Cardiac muscle cell (in vitro differentiated cells and primary cell): ENCODE data around the gene MELTF. TPM values are rescaled to one million over a fixed set of nuclear protein-coding genes. Genes with fewer than 3 reads are reported as not detected.

ENCODE experiments used
- DNase-seq, 2 donors: peaks; one replicate each; pipeline versions ENCODE4 v3.0.0 to v3.0.0-alpha.2; 2010 to 2017; ENCODE audit warnings: low read depth in 1 of 2, low spot score in 1 of 2
- H3K27ac ChIP-seq: fragments of 200-600 bp; sonication (generic); 2 replicates; pipeline ENCODE4 v1.5.1; 2016
- H3K27me3 ChIP-seq: fragments of 200-600 bp; sonication (generic); 2 replicates; pipeline ENCODE4 v1.6.0; 2016; ENCODE audit warnings: control low read depth
- H3K36me3 ChIP-seq: fragments of 200-600 bp; sonication (generic); 2 replicates; pipeline ENCODE4 v1.5.1; 2016; ENCODE audit warnings: control low read depth
- H3K4me1 ChIP-seq: fragments of 200-600 bp; sonication (generic); 2 replicates; pipeline ENCODE4 v1.8.1; 2017; ENCODE audit warnings: low read depth, mild to moderate bottlenecking, mixed run types
- H3K4me3 ChIP-seq: fragments of 200-600 bp; sonication (generic); 2 replicates; pipeline ENCODE4 v1.5.1; 2016; ENCODE audit warnings: mild to moderate bottlenecking
- H3K9me3 ChIP-seq: fragments of 200-600 bp; sonication (generic); 2 replicates; pipeline ENCODE4 v1.5.1; 2017; ENCODE audit warnings: low read depth, mild to moderate bottlenecking, control low read depth
- CTCF ChIP-seq: IDR thresholded peaks from 2 replicates; pipeline ENCODE4 v1.5.1; 2012; ENCODE audit warnings: low read depth, mild to moderate bottlenecking, low read length
- polyA plus RNA-seq: library from polyadenylated mRNA; unstranded; fragments of >200 nt; fragmentation: Nextera tagmentation; extraction: Ambion mirVana; gene quantifications from 2 replicates; pipeline ENCODE4 v1.2.1, GENCODE V29; 2016
- total RNA-seq: library from RNA; depleted of rRNA; stranded (reverse); fragments of >200 nt; gene quantifications from 2 replicates; pipeline ENCODE4 v1.2.3, GENCODE V29; 2016

Gene MELTF
- total and polyA plus RNA-seq, 2 experiments from 2014 or later, result 12.0 to 17.8 TPM

GRCh38 chr3:196974661-196975060 is 55.0 kb downstream of the MELTF start:
- Histone ChIP-seq H3K36me3 (no peaks in the 10 kb centered on the region), H3K27ac (no peak overlapping the region), H3K9me3 (no peaks in the 10 kb centered on the region), H3K27me3 (peaks cover 20% of the 10 kb centered on the region), H3K4me1 (no peaks in the 10 kb centered on the region), H3K4me3 (no peak overlapping the region)
- DNase-seq, result no peak
- no peak for TF ChIP-seq CTCF

- H3K4me1 ChIP-seq, result no peaks in the 10 kb centered on the region
- TF ChIP-seq CTCF, result no peak
- no peak overlapping the region for H3K27ac ChIP-seq
- no peaks in the 10 kb centered on the region for H3K9me3 ChIP-seq
- no peak overlapping the region for H3K4me3 ChIP-seq
- H3K36me3 ChIP-seq, result no peaks in the 10 kb centered on the region
- H3K27me3 ChIP-seq, result peaks cover 54% of the 10 kb centered on the region
- DNase-seq, result no peak
Measured at GRCh38 chr3:196971094-196971698, 58.4 kb downstream of the MELTF start.

GRCh38 chr3:196970547-196971093 is 59.0 kb downstream of the MELTF start:
- H3K36me3 ChIP-seq, result no peaks in the 10 kb centered on the region
- no peak for TF ChIP-seq CTCF
- H3K27ac ChIP-seq, result no peak overlapping the region
- no peaks in the 10 kb centered on the region for H3K4me1 ChIP-seq
- DNase-seq, result no peak
- no peak overlapping the region for H3K4me3 ChIP-seq
- peaks cover 60% of the 10 kb centered on the region for H3K27me3 ChIP-seq
- H3K9me3 ChIP-seq, result no peaks in the 10 kb centered on the region

GRCh38 chr3:196969660-196970546 is 59.7 kb downstream of the MELTF start:
- Histone ChIP-seq H3K4me3 (peak overlapping the region; percentile 82), H3K9me3 (no peaks in the 10 kb centered on the region), H3K36me3 (no peaks in the 10 kb centered on the region), H3K4me1 (no peaks in the 10 kb centered on the region), H3K27ac (no peak overlapping the region), H3K27me3 (peaks cover 67% of the 10 kb centered on the region)
- peak; percentile 35 for TF ChIP-seq CTCF
- peak; percentile 65 to 79 for DNase-seq

GRCh38 chr3:196969134-196969659 is 60.4 kb downstream of the MELTF start:
- peaks cover 74% of the 10 kb centered on the region for H3K27me3 ChIP-seq
- peak in 1 of 2 donors; percentile 34 for DNase-seq
- no peak overlapping the region for H3K27ac ChIP-seq

More at GRCh38 chr3:196969134-196969659, 60.4 kb downstream of the MELTF start:
- Histone ChIP-seq H3K9me3 (no peaks in the 10 kb centered on the region), H3K4me3 (peak overlapping the region; percentile 82), H3K4me1 (no peaks in the 10 kb centered on the region), H3K36me3 (no peaks in the 10 kb centered on the region)
- TF ChIP-seq CTCF, result no peak
